ENCODE measurements around the gene PAGR1.

PAGR1 gene

DNA sequence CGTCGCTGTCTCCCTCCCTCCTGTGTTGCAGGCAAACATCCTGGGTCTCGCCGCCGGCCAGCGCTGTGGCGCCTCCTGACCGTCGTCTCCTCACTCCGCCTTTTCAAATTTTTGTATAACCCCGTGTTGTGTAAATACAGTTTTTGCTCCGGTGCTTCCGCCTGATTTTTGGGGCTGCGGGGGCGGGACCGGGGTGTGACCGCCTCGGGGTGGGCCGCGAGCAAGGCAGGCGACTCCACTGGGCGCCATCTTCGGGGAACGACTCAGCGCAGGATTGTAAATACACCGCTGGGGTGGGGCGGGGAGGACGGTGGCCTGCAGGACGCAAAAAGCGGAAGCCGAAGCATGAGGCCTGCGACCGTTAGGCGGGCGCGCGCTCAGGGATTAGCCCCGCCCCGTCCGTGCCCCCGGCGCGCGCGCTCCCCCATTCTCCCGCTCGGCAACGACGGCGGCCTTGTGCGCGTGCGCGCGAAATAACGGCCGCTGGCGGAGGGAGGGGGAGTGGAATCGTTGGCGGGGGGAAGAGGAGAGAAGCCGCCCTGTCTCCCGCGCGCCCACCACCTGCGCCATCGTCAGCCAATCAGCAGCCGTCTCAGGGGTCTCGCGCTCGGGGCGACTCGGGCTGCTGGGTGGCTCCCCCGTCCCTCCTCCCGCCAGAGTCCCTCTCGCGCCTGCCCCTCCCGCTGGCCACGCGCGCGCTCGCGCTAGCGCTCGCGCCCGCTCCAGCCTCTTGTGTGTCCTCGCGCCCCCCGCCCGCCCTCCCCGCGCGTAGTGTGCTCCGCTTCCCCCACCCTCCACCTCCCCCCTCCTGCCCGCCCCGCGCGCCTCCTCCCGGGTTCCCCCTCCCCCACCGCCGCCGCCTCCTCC, 10.5 kb upstream of the PAGR1 start:
- TF ChIP-seq POLR2A (IDR thresholded peaks at IDR 0.05; ENCODE audit: low read length) (peak; percentile 87), GATA1 (IDR thresholded peaks at IDR 0.05; ENCODE audit: low read depth, low read length) (no peak)
- peak; percentile 99 for DNase-seq

DNA sequence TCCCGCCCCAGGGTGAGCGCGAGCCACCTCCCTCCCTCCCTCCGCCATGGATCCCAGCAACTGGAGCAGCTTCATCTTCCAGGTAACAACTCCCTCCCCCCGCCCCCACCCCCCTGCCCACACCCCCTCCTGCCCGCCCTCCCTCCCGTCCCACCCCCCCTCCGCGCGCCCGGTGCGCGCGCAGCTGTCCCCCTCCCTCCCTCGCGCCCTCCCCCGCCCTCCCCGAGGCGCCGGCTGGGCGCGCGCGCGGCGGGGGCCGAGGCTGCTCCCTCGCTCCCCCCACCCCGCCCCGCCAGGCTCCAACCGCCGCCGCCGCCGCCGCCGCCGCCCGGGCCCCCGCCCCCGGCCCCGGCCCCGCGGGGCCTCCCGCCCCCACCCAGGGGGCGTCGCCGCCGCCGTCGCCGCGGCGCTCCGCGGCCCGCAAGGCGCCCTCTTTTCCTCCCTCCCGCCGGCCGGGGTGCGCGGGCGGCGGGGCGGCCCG, 9.8 kb upstream of the PAGR1 start, which contains the start of gene MAZ:
TSS of gene MAZ (plus strand) at position 431 of the 481 bp plus-strand sequence. CDS start 173 bp downstream, outside the sequence.
- peak; percentile 94 to 96 for DNase-seq
- TF ChIP-seq GATA1 (IDR thresholded peaks at IDR 0.05; ENCODE audit: low read depth, low read length) (no peak), POLR2A (IDR thresholded peaks at IDR 0.05; ENCODE audit: low read length) (no peak)

DNA sequence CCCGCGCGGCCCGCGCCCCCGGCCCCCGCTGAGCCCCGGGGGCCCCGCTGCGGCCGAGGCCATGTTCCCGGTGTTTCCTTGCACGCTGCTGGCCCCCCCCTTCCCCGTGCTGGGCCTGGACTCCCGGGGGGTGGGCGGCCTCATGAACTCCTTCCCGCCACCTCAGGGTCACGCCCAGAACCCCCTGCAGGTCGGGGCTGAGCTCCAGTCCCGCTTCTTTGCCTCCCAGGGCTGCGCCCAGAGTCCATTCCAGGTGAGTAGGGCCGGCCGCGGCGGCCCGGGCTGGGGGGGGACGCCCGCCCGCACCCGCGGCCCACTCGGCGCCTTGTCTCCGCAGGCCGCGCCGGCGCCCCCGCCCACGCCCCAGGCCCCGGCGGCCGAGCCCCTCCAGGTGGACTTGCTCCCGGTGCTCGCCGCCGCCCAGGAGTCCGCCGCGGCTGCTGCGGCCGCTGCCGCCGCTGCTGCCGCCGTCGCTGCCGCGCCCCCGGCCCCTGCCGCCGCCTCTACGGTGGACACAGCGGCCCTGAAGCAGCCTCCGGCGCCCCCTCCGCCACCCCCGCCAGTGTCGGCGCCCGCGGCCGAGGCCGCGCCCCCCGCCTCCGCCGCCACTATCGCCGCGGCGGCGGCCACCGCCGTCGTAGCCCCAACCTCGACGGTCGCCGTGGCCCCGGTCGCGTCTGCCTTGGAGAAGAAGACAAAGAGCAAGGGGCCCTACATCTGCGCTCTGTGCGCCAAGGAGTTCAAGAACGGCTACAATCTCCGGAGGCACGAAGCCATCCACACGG, 9.1 kb upstream of the PAGR1 start:
- DNase-seq = peak; percentile 82 to 85

DNA sequence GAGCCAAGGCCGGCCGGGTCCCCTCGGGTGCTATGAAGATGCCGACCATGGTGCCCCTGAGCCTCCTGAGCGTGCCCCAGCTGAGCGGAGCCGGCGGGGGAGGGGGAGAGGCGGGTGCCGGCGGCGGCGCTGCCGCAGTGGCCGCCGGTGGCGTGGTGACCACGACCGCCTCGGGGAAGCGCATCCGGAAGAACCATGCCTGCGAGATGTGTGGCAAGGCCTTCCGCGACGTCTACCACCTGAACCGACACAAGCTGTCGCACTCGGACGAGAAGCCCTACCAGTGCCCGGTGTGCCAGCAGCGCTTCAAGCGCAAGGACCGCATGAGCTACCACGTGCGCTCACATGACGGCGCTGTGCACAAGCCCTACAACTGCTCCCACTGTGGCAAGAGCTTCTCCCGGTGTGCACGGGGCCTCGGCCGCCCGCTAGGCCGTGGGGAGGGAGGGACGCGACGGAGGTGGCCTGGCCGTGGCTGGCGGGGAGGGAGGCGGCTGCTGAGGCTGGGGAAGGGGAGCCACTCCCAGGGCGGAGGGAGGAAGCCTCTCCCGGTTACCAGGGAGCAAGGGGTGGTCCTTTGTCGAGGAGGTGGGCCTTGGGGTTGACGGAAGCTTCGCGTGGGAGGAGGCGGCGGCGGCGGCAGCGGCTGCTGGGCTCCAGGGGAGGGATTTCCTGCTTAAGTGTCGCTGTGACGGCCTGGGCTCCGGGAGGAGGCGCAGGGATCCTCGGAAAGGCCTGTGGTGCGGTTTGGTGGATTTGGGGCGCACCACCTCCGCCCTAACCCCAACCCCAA, 8.3 kb upstream of the PAGR1 start:
- DNase-seq = peak; percentile 95
- no peak for TF ChIP-seq GATA1 (IDR thresholded peaks at IDR 0.05; ENCODE audit: low read depth, low read length)
- peak; percentile 93 for TF ChIP-seq POLR2A (IDR thresholded peaks at IDR 0.05; ENCODE audit: low read length)

More for the DNA sequence above, 9.1 kb upstream of the PAGR1 start:
- TF ChIP-seq POLR2A (IDR thresholded peaks at IDR 0.05; ENCODE audit: low read length) = no peak
- no peak for TF ChIP-seq GATA1 (IDR thresholded peaks at IDR 0.05; ENCODE audit: low read depth, low read length)

DNA sequence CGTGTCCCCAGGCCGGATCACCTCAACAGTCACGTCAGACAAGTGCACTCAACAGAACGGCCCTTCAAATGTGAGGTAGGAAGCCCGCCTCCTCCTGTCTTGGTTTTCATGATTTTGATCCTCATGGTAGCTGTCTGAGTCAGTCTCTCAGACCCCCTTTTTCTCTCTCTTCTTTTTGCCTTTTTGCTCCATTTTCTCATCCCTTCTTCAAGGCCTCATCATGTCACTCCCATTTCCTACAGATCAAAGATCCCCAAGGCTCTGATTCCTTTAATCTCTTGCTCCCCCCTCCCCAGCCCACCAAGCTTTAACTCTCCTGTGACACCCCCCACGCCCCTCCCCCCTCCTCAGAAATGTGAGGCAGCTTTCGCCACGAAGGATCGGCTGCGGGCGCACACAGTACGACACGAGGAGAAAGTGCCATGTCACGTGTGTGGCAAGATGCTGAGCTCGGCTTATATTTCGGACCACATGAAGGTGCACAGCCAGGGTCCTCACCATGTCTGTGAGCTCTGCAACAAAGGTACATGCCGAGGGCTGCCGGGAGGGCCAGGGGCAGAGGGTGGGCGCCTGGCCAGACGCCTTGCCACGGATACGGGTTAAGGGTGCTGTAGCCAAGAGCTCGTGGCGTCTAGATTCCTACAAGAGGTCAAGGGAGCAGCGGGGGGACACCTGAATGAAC, 7.6 kb upstream of the PAGR1 start:
- TF ChIP-seq GATA1 (IDR thresholded peaks at IDR 0.05; ENCODE audit: low read depth, low read length) = no peak
- TF ChIP-seq POLR2A (IDR thresholded peaks at IDR 0.05; ENCODE audit: low read length) = no peak
- no peak for DNase-seq

DNA sequence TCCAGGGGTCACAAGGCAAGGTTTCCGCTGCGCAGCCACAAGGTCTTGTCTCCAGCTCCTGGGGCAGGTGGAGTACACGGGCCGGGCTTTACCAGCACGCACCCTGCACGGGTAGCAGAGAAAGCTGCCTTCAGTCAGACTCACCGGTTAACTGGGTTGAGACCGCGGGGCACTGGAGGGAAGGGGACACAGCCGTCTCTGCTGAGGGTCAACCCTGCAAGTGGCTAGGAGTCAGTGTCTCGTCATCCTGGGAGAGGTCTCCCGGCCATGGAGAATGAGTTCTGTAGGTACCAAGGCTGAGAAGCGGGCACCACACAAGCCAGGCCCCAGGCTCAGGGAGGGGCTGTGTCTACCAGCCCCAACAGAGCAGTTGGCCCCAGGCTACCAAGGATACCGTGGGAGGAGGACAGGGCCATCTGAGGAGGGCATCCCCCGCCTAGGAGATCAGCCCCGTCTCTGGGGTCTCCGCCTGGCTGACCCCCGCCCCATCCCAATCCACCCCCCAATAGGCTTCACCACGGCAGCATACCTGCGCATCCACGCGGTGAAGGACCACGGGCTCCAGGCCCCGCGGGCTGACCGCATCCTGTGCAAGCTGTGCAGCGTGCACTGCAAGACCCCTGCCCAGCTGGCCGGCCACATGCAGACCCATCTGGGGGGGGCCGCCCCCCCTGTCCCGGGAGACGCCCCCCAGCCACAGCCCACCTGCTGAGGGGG, 6.8 kb upstream of the PAGR1 start:
- TF ChIP-seq GATA1 (IDR thresholded peaks at IDR 0.05; ENCODE audit: low read depth, low read length) (no peak), POLR2A (IDR thresholded peaks at IDR 0.05; ENCODE audit: low read length) (no peak)
- DNase-seq = no peak

DNA sequence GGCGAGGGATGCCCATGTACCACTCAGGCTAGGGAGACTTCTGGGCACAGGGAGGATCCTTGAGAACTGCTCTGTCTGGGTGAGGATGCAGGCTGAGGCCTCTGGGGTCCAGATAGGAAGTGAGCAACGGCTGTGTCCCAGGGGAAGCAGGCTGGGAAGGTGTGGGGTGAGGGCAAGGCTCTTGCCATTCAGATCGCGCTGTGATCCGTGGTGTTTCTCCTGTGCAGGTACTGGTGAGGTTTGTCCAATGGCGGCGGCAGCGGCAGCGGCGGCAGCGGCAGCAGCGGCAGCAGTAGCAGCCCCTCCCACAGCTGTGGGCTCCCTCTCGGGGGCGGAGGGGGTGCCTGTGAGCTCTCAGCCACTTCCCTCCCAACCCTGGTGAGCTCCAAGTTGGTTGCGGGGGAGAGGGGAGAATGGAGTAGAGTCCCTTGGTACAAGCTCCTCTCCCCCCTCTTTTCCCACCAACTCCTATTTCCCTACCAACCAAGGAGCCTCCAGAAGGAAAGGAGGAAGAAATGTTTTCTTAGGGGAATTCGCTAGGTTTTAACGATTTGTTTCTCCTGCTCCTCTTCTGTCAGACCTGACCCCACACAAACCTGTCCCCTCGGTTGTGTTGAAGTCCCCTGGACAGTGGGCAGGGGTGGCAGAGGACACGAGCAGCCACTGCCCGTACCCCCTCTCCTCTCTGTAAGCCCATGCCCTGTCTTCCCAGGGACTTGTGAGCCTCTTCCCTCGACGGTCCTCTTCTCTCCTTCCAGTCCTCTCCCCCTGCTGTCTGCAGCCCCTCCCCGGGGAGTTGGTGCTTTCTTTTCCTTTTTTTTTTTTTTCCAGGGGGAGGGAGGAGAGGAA, 5.9 kb upstream of the PAGR1 start:
- DNase-seq = no peak
- TF ChIP-seq GATA1 (IDR thresholded peaks at IDR 0.05; ENCODE audit: low read depth, low read length) (no peak), POLR2A (IDR thresholded peaks at IDR 0.05; ENCODE audit: low read length) (no peak)

- DNase-seq = no peak
- TF ChIP-seq POLR2A (IDR thresholded peaks at IDR 0.05; ENCODE audit: low read length) = no peak
- TF ChIP-seq GATA1 (IDR thresholded peaks at IDR 0.05; ENCODE audit: low read depth, low read length) = no peak
Observed at GRCh38 chr16:29810699-29811169, 5.2 kb upstream of the PAGR1 start.

DNA sequence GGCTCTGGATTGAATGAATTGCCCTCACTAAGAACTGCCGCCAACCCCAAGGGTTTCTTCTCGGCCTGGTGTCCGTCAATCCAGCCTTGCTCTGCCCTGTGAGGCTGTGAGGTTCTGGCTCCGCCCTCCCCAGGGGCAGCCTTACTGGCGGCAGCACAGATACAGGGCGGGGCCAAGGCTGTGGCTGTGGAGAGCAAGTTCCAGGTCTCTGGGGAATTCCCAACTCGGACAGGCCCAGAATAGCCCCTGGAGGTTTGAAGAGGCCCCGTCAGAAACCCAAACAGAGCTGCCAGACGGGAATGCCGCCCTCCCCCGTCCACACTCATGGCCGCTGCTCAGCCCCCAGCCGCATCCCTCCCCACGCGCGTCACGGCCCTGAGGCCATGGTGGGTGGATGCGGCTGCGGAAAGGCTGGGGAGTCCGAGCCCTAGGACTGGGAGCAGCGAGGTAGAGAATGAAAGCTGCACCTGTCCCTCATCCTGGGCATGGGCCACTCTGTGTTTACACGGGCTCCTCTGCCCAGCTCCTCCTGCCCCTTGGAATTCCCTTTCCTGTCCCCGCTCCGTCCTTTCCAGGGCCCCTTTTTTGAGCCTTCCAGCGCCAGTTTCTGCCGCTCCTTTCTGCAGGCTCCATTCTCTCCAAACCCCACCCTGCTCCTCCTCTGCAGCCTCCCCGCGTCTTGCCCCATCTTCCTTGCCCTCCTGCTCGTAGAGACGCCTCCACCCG, 4.6 kb upstream of the PAGR1 start:
- peak; percentile 84 to 85 for DNase-seq
- TF ChIP-seq GATA1 (IDR thresholded peaks at IDR 0.05; ENCODE audit: low read depth, low read length) = no peak
- TF ChIP-seq POLR2A (IDR thresholded peaks at IDR 0.05; ENCODE audit: low read length) = peak; percentile 65

- TF ChIP-seq GATA1 (IDR thresholded peaks at IDR 0.05; ENCODE audit: low read depth, low read length) = no peak
- TF ChIP-seq POLR2A (IDR thresholded peaks at IDR 0.05; ENCODE audit: low read length) = no peak
- peak in 1 of 2 experiments; percentile 68 for DNase-seq
Observed at GRCh38 chr16:29811896-29812665, 3.9 kb upstream of the PAGR1 start, which contains the start of gene PRRT2. Gene PRRT2 (plus strand): TSS chr16:29812193. CDS start chr16:29813055, 862 bp downstream.

Measured in erythroblast (primary cell).